Omental fat pad (tissue), 4 donors: Measurements from ENCODE around the gene RUSC2. TPM values are rescaled to one million over a fixed set of nuclear protein-coding genes. Genes with fewer than 3 reads are reported as not detected.

Experiments
- ATAC-seq: fragments of 150-250 bp; one replicate; pipeline ENCODE4 v1.9.1; 2016; ENCODE audit warnings: mild to moderate bottlenecking, moderate library complexity; ENCODE audit not compliant: low FRiP score
- DNase-seq: peaks from one replicate; pipeline ENCODE4 v3.0.0-alpha.2; 2019; ENCODE audit warnings: low spot score
- total RNA-seq, 4 donors: library from RNA; depleted of rRNA; stranded (reverse); fragments of >200 nt; gene quantifications; one replicate each; pipeline ENCODE4 v1.1.0, GENCODE V29; 2016
- TF ChIP-seq, protein P1 (sequence below), 3 donors: fragments of 450-650 bp; IDR thresholded peaks; one replicate each; pipeline ENCODE4 v1.5.1; 2016 to 2017; ENCODE audit warnings: antibody characterized with exemption in 3 of 3, mild to moderate bottlenecking in 3 of 3, moderate library complexity in 2 of 3

RUSC2 gene
- total RNA-seq, 4 donors from 2014 or later, result 12.2 to 23.5 (median 21.1) TPM

DNA sequence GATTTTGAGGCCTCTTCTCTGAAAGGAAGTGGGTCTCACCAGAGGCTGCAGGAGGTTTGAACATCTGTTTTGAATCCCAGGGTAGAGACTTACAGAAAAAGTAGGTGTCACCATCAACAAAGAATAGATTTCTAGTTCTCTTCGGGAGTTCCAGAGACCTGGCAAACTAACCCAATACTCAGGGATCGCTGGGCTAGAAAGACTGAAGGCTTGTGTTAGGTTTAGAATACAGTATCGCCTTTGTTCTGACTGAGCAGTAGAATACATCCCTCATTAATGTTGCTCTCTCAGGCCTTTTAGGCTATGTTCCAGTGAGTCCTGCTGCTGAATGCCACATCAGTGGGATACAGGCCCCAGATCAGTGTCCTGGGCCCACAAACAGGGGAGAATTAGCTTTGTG, 27.2 kb downstream of the RUSC2 start:
- DNase-seq (no peak), ATAC-seq (no peak)
- TF ChIP-seq, protein P1, sequence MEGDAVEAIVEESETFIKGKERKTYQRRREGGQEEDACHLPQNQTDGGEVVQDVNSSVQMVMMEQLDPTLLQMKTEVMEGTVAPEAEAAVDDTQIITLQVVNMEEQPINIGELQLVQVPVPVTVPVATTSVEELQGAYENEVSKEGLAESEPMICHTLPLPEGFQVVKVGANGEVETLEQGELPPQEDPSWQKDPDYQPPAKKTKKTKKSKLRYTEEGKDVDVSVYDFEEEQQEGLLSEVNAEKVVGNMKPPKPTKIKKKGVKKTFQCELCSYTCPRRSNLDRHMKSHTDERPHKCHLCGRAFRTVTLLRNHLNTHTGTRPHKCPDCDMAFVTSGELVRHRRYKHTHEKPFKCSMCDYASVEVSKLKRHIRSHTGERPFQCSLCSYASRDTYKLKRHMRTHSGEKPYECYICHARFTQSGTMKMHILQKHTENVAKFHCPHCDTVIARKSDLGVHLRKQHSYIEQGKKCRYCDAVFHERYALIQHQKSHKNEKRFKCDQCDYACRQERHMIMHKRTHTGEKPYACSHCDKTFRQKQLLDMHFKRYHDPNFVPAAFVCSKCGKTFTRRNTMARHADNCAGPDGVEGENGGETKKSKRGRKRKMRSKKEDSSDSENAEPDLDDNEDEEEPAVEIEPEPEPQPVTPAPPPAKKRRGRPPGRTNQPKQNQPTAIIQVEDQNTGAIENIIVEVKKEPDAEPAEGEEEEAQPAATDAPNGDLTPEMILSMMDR (IDR thresholded peaks at IDR 0.05), result no peak

DNA sequence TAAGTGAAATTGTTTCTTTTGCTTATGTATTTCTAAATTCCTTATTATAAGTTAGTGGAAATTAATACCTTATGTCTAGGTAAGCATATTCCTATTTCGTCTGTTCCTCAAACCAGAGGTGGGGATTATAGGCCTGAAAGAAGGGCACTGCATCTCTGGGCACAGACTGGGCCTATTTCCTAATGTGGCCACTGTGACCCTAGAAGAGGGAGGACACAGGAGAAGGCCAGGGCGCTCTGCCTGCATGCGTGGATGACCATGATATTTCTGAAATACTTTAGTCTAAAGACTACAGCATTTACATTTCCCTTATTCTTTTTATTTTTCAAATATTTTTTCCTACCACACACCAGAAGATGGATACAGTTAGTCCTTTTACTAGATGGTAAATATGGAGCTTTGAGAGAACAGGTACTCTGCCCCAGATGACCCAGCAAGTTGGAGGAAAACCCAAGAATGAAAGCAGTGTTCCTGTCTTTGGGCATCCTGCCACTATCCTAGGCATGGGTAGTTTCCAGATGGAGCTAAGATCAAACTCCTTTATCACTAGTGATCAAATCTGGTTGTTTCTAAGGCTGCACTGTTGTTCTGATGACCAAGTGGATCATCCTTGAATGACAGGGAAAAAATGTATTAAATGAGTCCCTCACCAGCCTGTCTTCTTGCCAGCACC, 27.8 kb downstream of the RUSC2 start:
- TF ChIP-seq, protein P1 (IDR thresholded peaks at IDR 0.05), result no peak
- DNase-seq (no peak), ATAC-seq (no peak)

DNA sequence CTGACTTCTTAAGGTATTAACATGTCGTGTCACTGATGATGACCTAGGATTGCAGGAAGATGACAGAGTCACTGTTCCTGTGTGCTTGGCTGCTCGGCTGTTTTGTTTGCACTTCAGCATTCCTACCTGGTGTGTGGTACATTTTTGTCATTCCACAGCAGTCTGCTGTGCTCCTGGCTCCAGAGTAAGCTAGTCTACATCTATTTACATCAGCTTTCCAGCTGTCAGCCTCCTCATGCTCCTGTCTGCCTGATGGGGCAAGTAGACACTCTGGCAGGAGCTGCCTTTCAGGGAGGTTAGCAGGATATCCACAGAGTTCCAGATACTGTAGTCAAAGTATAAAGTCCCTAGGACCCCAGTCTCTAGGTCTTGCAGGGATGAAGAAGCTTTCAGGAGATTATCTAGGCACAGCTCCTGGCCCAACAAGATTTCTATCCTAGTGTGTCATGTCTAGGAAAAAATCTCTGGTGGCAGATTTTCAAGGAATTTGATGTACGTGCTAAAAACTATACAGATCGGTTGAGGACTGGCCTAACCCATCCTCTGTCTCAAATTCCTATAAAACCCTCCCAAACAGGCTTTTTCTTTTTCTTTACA, 28.4 kb downstream of the RUSC2 start:
- DNase-seq, result no peak
- peak; percentile 69 for ATAC-seq
- TF ChIP-seq, protein P1 (IDR thresholded peaks at IDR 0.05), result no peak

DNA sequence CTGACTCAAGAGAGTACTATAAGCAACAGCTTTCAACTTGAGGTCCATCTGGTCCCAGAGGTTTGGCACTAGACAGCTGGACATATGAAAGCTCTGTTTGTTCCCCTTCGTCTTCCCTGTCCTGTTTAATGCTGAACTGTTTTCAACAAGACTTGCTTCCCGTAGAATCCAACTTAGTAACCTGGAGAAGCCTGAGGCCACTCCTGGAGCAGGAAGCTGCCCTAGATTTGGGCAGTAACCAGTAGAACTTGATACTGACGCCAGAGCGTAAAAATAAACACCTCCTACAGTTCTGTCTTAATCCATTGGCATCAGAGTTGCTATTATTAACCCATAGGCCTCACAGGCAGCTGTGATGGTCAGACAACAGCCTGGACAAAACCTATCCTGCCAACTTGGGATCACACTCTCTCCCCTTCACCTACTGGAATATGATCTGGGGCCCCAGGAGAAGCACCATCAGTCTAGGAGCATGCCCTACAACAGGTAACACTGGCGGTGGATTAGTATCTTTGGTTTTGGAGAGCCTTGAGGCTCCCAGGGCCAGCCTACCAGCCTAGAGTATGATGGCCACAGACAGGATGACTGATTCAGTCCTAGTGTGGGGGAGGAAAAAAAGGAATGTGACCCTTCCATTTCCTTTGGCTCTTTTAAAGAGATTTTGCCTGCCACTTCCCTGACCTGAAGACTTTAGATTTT, 29.2 kb downstream of the RUSC2 start:
- TF ChIP-seq, protein P1 (IDR thresholded peaks at IDR 0.05), result no peak
- DNase-seq (no peak), ATAC-seq (peak; percentile 31)

DNA sequence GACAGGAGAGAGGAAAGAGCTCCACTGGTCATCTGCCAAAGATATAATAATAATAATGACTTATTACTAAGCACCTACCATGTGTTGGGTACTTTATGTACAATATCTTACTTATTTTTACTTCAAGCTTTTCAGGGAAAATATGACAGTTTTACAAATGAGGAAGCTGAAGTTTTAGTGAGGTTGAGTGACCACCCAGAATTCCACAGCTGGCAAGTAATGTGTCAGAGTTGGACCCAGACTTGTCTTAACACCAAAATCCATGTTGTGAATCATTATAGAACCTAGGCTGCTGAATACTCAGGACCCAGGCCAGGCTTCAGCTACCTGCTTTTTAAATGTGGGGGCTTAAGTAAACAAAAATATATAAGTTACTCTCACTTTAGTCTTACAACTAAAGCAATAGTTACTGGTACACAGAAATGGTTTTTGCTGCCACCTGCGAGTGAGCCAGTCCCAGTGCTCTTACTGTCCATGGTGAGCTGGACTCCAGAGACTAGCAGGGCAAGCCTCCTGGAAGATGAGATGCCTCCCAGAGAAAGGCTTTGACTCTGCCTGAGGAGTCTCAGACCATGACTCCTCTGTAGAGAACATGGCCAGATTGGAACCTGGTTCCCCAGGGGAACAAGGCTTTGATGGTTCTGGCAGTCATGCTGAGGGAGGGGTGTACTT, 29.9 kb downstream of the RUSC2 start:
- TF ChIP-seq, protein P1 (IDR thresholded peaks at IDR 0.05), result no peak
- ATAC-seq, result no peak

DNA sequence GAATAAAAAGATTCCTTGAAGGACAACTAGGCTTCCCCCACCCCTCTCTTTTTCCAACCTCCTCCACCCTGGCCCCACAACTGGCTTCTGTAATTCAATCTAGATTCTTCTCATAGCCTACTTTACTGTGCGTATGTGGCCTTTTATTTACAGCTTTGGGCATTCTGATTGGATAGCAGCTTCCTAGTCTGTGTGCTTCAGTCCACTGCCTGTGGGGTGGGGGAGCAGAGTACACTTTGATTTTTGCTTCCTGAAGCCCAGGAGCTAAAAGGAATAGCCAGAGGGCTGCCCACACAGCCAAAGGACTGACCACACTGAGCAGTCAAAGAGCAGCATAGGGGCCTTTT, 30.4 kb downstream of the RUSC2 start:
- ATAC-seq (no peak), DNase-seq (no peak)
- TF ChIP-seq, protein P1 (IDR thresholded peaks at IDR 0.05), result no peak

More for the DNA sequence above, 29.9 kb downstream of the RUSC2 start:
- no peak for DNase-seq
